AG04450 (cell line): Measurements from ENCODE around the gene USP9X. TPM values are rescaled to one million over a fixed set of nuclear protein-coding genes. Genes with fewer than 3 reads are reported as not detected.

Experiments
- CTCF ChIA-PET: fragments of 300-600, 350-600 bp; formaldehyde crosslinking; extraction: SDS; loops from one replicate; lab custom pipeline; 2022; ENCODE audit warnings: antibody characterized with exemption, inconsistent platforms; lab: Charles Lee
- POLR2A ChIA-PET: fragments of 350-600 bp; formaldehyde crosslinking; extraction: SDS; loops from one replicate; lab custom pipeline; 2021; ENCODE audit warnings: antibody characterized with exemption, inconsistent platforms; lab: Yijun Ruan, JAX
- DNase-seq: peaks from one replicate; pipeline ENCODE4 v3.0.0-alpha.2; 2011; ENCODE audit warnings: low read depth, low spot score
- H3K27ac ChIP-seq: one replicate; pipeline ENCODE4 v1.5.1; 2012; ENCODE audit warnings: low read depth, low read length, control low read depth
- H3K27me3 ChIP-seq: one replicate; pipeline ENCODE4 v1.6.0; 2012; ENCODE audit warnings: low read length; ENCODE audit not compliant: control insufficient read depth, insufficient read depth
- H3K4me3 ChIP-seq: 2 replicates; pipeline ENCODE4 v1.5.1; 2011; ENCODE audit warnings: mild to moderate bottlenecking, low read depth, low read length, control low read depth
- H3K9me3 ChIP-seq: 2 replicates; pipeline ENCODE4 v1.5.1; 2012; ENCODE audit warnings: low read length; ENCODE audit not compliant: control insufficient read depth, insufficient read depth
- CTCF ChIP-seq: IDR thresholded peaks from 2 replicates; pipeline ENCODE4 v1.5.1; 2011; ENCODE audit warnings: low read depth, low read length, control low read depth, inconsistent platforms
- polyA plus RNA-seq: library from polyadenylated mRNA; depleted of rRNA; stranded (reverse); fragments of >200 nt; gene quantifications from 2 replicates; pipeline ENCODE4 v1.2.3, GENCODE V29; 2011

Gene USP9X
- polyA plus RNA-seq, 1 experiment = 49.1 TPM

- POLR2A ChIA-PET = no interaction called here
- no peaks in the 10 kb centered on the region for H3K27me3 ChIP-seq
- CTCF ChIA-PET = interaction anchor here (1.1 kb wide), 1 partner anchor 215 kb away, joined by 3 read pairs; no protein-coding TSS in a partner anchor
These were observed 7.5 kb downstream of the USP9X start for GRCh38 chrX:41092776-41093175.

GRCh38 chrX:41095174-41095573 lies 9.9 kb downstream of the USP9X start:
- no peak for TF ChIP-seq CTCF
- Histone ChIP-seq H3K9me3 (no peaks in the 10 kb centered on the region), H3K4me3 (no peak overlapping the region), H3K27me3 (no peaks in the 10 kb centered on the region), H3K27ac (no peak overlapping the region)
- CTCF ChIA-PET = no interaction called here
- POLR2A ChIA-PET = no interaction called here
- no peak for DNase-seq

More at GRCh38 chrX:41092776-41093175, 7.5 kb downstream of the USP9X start:
- H3K4me3 ChIP-seq = no peak overlapping the region
- no peak for DNase-seq
- no peak overlapping the region for H3K27ac ChIP-seq
- H3K9me3 ChIP-seq = no peaks in the 10 kb centered on the region
- TF ChIP-seq CTCF = no peak

GRCh38 chrX:41095908-41096307 lies 10.7 kb downstream of the USP9X start:
- no peak for DNase-seq
- no peak for TF ChIP-seq CTCF
- ChIA-PET POLR2A (interaction anchor here (0.6 kb wide), 1 partner anchor 17 kb away, joined by 3 read pairs; no protein-coding TSS in a partner anchor), CTCF (interaction anchor here (0.6 to 2.9 kb wide), 2 partner anchors 10 to 19 kb away, joined by 3 to 13 read pairs; no protein-coding TSS in a partner anchor)
- H3K4me3 ChIP-seq = no peak overlapping the region
- H3K27me3 ChIP-seq = no peaks in the 10 kb centered on the region
- no peaks in the 10 kb centered on the region for H3K9me3 ChIP-seq
- no peak overlapping the region for H3K27ac ChIP-seq

GRCh38 chrX:41096339-41096955 lies 11.2 kb downstream of the USP9X start:
- CTCF ChIA-PET = interaction anchor here (0.6 to 2.9 kb wide), 2 partner anchors 10 to 19 kb away, joined by 3 to 13 read pairs; no protein-coding TSS in a partner anchor
- POLR2A ChIA-PET = interaction anchor here (1.1 kb wide), 1 partner anchor 12 kb away, joined by 3 read pairs; the partner anchor contains the start of gene USP9X
- H3K4me3 ChIP-seq = no peak overlapping the region
- no peak for TF ChIP-seq CTCF
- no peaks in the 10 kb centered on the region for H3K9me3 ChIP-seq
- no peaks in the 10 kb centered on the region for H3K27me3 ChIP-seq
- H3K27ac ChIP-seq = no peak overlapping the region
- DNase-seq = no peak

GRCh38 chrX:41097326-41097725 lies 12.1 kb downstream of the USP9X start:
- H3K4me3 ChIP-seq = no peak overlapping the region
- no peaks in the 10 kb centered on the region for H3K9me3 ChIP-seq
- CTCF ChIA-PET = interaction anchor here (0.6 to 2.9 kb wide), 3 partner anchors 18 to 446 kb away, joined by 3 to 13 read pairs (median 6); no protein-coding TSS in a partner anchor
- no peak overlapping the region for H3K27ac ChIP-seq
- DNase-seq = no peak
- POLR2A ChIA-PET = interaction anchor here (1.1 kb wide), 1 partner anchor 13 kb away, joined by 3 read pairs; the partner anchor contains the start of gene USP9X
- H3K27me3 ChIP-seq = no peaks in the 10 kb centered on the region
- TF ChIP-seq CTCF = no peak
